H1 (cell line): ENCODE data around the gene TNNT1. TPM values are rescaled to one million over a fixed set of nuclear protein-coding genes. Genes with fewer than 3 reads are reported as not detected.

Experiments
- CREB1 ChIP-seq: IDR thresholded peaks from 2 replicates; pipeline ENCODE4 v1.6.1; 2012; ENCODE audit warnings: inconsistent platforms
- GTF2F1 ChIP-seq: IDR thresholded peaks from 2 replicates; pipeline ENCODE4 v1.6.1; 2012; ENCODE audit warnings: low read depth, low read length, improper control_type of control experiment, borderline replicate concordance
- HDAC2 ChIP-seq, 2 experiments: fragments of 300-600 bp in 1 of 2; sonication (generic) in 1 of 2; IDR thresholded peaks; 2 replicates each; pipeline ENCODE4 v1.6.1; 2011 to 2012; ENCODE audit warnings: low read depth in 2 of 2, low read length in 2 of 2, mild to moderate bottlenecking in 2 of 2, moderate library complexity in 2 of 2, borderline replicate concordance in 1 of 2, inconsistent platforms in 1 of 2
- HDAC6 ChIP-seq: IDR thresholded peaks from one replicate; pipeline ENCODE4 v1.7.1; 2012; ENCODE audit warnings: low read depth, mild to moderate bottlenecking, inconsistent platforms, low read length, moderate library complexity
- POU5F1 ChIP-seq: IDR thresholded peaks from 2 replicates; pipeline ENCODE4 v1.6.1; 2011; ENCODE audit warnings: low read depth, mild to moderate bottlenecking, low read length, moderate library complexity
- SIN3A ChIP-seq, 2 experiments: IDR thresholded peaks in 1 of 2; conservative IDR thresholded peaks in 1 of 2; 2 replicates each; pipeline ENCODE4 v1.6.1; 2011 to 2012; ENCODE audit warnings: low read length in 2 of 2, improper control_type of control experiment in 1 of 2, low read depth in 1 of 2, mild to moderate bottlenecking in 1 of 2
- SRF ChIP-seq: IDR thresholded peaks from 2 replicates; pipeline ENCODE4 v1.6.1; 2011; ENCODE audit warnings: mild to moderate bottlenecking, low read depth, low read length, moderate library complexity
- TAF1 ChIP-seq: IDR thresholded peaks from 2 replicates; pipeline ENCODE4 v1.6.1; 2011; ENCODE audit warnings: mild to moderate bottlenecking, low read depth, low read length
- TCF12 ChIP-seq: IDR thresholded peaks from 2 replicates; pipeline ENCODE4 v1.6.1; 2011; ENCODE audit warnings: low read depth, mild to moderate bottlenecking, low read length
- polyA plus RNA-seq, 7 experiments: library from polyadenylated mRNA; depleted of rRNA in 3 of 7; stranded (reverse) in 5 of 7; unstranded in 2 of 7; fragments of >200 nt in 5 of 7; fragments of 200-250 nt in 2 of 7; gene quantifications; 1 replicate in 5 of 7; 2 replicates in 1 of 7; 4 replicates in 1 of 7; pipeline versions ENCODE4 v1.2.1 to v1.2.3, GENCODE V29; 2011 to 2013; ENCODE audit warnings: missing spikeins in 2 of 7, mixed read lengths in 2 of 7
- total RNA-seq: library from RNA; stranded (reverse); fragmentation: NEBNext Ultra II Directional; extraction: Animal tissue kit (Norgen Biotek cat#: 25700); gene quantifications from 2 replicates; pipeline ENCODE4 v1.2.1, GENCODE V29; 2021
- TF ChIP-seq, protein P1 (sequence below): IDR thresholded peaks from 2 replicates; pipeline ENCODE4 v1.6.1; 2012; ENCODE audit warnings: inconsistent platforms
- TF ChIP-seq, protein P2 (sequence below), 3 experiments: IDR thresholded peaks; 1 replicate in 2 of 3; 2 replicates in 1 of 3; pipeline versions ENCODE4 v1.5.1 to v1.6.1; 2011; ENCODE audit warnings: low read length in 3 of 3, mild to moderate bottlenecking in 3 of 3, inconsistent platforms in 2 of 3, low read depth in 1 of 3, moderate library complexity in 1 of 3; ENCODE audit not compliant: insufficient read depth in 1 of 3; ENCODE audit errors: control extremely low read depth in 1 of 3

TNNT1 gene
- total and polyA plus RNA-seq, 2 of the 8 experiments (the other 6 are each of a cell fraction or from before 2014, with no cell fraction given) = 69.6 to 107 TPM

DNA sequence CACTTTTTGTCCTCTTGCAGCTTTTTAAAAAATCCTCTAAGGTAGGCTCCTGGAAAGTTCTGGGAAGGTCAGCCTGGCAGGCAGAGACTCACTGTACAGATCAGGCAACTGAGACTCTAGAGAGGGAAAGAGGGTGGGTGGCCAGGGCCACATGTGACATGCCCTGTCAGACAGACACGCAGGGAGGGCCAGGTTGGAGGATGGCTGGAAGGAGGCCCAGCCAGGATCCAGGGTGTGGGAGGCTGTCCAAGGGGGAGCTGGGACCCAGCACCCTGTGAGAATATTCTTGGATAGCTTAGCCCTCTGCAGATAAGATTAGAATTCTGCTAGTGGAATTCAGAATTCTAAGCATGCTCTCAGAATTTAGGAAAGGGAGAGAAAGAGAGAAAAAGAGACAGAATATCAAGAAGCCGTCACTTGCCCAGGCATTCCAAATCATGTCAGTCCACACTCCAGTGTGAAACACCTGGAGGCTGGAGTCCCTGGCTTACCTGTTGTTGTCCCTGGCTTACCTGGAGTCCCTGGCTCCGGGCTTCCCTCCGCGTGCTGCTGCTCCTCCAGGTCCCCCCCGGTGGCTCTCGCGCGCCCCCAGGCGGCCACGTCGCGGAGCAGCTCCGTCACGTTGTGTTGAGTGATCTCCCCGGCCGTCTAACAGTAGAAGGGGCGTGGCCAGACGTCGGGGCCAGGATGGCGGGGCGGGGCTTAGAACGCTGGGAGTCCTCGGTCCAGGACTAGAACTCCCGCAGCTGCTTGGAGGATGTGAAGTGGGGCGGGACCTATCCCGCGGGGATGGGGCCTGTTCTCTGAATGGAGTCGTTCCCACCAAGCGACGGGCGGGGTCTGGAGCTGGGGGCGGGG is 11.4 kb upstream of the TNNT1 start (continued):
- 0 out of 2 replicates have a peak, but pooled peaks have one; percentile 30 for TF ChIP-seq GTF2F1
- no peak for TF ChIP-seq HDAC2 (IDR thresholded peaks at IDR 0.05; ENCODE audit: borderline replicate concordance in 1 of 2, low read depth in 2 of 2, low read length in 2 of 2)
- no peak for TF ChIP-seq HDAC6
- peak; percentile 90 for TF ChIP-seq CREB1
- 0 out of 2 replicates have a peak, but pooled peaks have one; percentile 15 for TF ChIP-seq SRF
- 0 out of 2 replicates have a peak, but pooled peaks have one; percentile 21 for TF ChIP-seq TAF1
- no peak for TF ChIP-seq POU5F1
- TF ChIP-seq, protein P1, sequence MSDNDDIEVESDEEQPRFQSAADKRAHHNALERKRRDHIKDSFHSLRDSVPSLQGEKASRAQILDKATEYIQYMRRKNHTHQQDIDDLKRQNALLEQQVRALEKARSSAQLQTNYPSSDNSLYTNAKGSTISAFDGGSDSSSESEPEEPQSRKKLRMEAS = peak; percentile 88
- TF ChIP-seq TCF12 = 0 out of 2 replicates have a peak, but pooled peaks have one; percentile 21
- peak in 1 of 2 experiments; percentile 91; a peak in 2 of 4 replicates for TF ChIP-seq SIN3A (conservative IDR thresholded peaks at IDR 0.05 in 1 of 2, IDR thresholded peaks at IDR 0.05 in 1 of 2; ENCODE audit: low read depth in 1 of 2, low read length in 2 of 2)
- TF ChIP-seq, protein P2, sequence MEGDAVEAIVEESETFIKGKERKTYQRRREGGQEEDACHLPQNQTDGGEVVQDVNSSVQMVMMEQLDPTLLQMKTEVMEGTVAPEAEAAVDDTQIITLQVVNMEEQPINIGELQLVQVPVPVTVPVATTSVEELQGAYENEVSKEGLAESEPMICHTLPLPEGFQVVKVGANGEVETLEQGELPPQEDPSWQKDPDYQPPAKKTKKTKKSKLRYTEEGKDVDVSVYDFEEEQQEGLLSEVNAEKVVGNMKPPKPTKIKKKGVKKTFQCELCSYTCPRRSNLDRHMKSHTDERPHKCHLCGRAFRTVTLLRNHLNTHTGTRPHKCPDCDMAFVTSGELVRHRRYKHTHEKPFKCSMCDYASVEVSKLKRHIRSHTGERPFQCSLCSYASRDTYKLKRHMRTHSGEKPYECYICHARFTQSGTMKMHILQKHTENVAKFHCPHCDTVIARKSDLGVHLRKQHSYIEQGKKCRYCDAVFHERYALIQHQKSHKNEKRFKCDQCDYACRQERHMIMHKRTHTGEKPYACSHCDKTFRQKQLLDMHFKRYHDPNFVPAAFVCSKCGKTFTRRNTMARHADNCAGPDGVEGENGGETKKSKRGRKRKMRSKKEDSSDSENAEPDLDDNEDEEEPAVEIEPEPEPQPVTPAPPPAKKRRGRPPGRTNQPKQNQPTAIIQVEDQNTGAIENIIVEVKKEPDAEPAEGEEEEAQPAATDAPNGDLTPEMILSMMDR (IDR thresholded peaks at IDR 0.05; ENCODE audit: control extremely low read depth in 1 of 3, insufficient read depth in 1 of 3, low read depth in 1 of 3, low read length in 3 of 3) = peak; percentile 93 to 98 (median 96)
